Measurements from ENCODE around the gene ZNF148.

- no peak for TF ChIP-seq POLR2A (IDR thresholded peaks at IDR 0.05)
- TF ChIP-seq CTCF (IDR thresholded peaks at IDR 0.05): no peak
- TF ChIP-seq POLR2AphosphoS5 (IDR thresholded peaks at IDR 0.05; ENCODE audit: insufficient read depth in 1 of 2, low read depth in 1 of 2): no peak
Observed at GRCh38 chr3:125414669-125415068, 39.5 kb upstream of the ZNF148 start.
